Pancreas (tissue), 10 donors: ENCODE data around the gene EXOC3. TPM values are rescaled to one million over a fixed set of nuclear protein-coding genes. Genes with fewer than 3 reads are reported as not detected.

Experiments
- ATAC-seq, 4 donors: fragments of 200-7000 bp; cut with Tn5 transposase; one replicate each; pipeline versions ENCODE4 v1.8.0 to v1.9.1; 2020; ENCODE audit warnings: mild to moderate bottlenecking in 4 of 4, moderate library complexity in 4 of 4
- DNase-seq, 6 donors: peaks; one replicate each; pipeline ENCODE4 v3.0.0-alpha.2; 2020
- FAIRE-seq: peaks from 2 replicates; lab custom pipeline; 2012; peaks lifted over from hg19 to GRCh38; lab: Jason Lieb, UNC
- H3K27ac ChIP-seq, 4 donors: fragments of 200-600 bp; sonication (generic); 1 replicate in 3 of 4; 2 replicates in 1 of 4; pipeline versions ENCODE4 v1.5.0 to v1.8.0; 2020
- H3K27me3 ChIP-seq, 4 donors: fragments of 200-600 bp; one replicate each; pipeline ENCODE4 v1.8.0; 2021
- H3K36me3 ChIP-seq, 3 donors: fragments of 200-600 bp; sonication (generic) in 1 of 3; one replicate each; pipeline versions ENCODE4 v1.5.0 to v1.8.0; 2020 to 2021
- H3K4me1 ChIP-seq, 3 donors: fragments of 200-600 bp; one replicate each; pipeline ENCODE4 v1.8.0; 2021
- H3K4me3 ChIP-seq, 4 donors: fragments of 200-600 bp; sonication (generic) in 2 of 4; one replicate each; pipeline versions ENCODE4 v1.5.0 to v1.8.0; 2020 to 2021
- H3K9me3 ChIP-seq, 4 donors: fragments of 200-600 bp; one replicate each; pipeline ENCODE4 v1.8.0; 2021
- WGBS, 2 donors: extraction: QIAGEN DNeasy Blood & Tissue Kit; methylation state at CpG; one replicate each; pipeline ENCODE4 v1.1.7; 2013; 5-methylcytosine and 5-hydroxymethylcytosine counted together
- intact Hi-C, 3 donors: fragments of 100-400 bp; cut with DNase I; formaldehyde crosslinking; loops; one replicate each; pipeline versions ENCODE4 v1.11.1 to v1.14.2; 2022
- polyA plus RNA-seq, 2 donors: library from polyadenylated mRNA; stranded (reverse); fragments of 200-250 nt; gene quantifications; one replicate each; pipeline ENCODE4 v1.2.3, GENCODE V29; 2013
- total RNA-seq, 6 donors: library from RNA; stranded (reverse); fragmentation: NEBNext Ultra II Directional in 4 of 6; extraction: Animal tissue kit (Norgen Biotek cat#: 25700) in 4 of 6; gene quantifications; one replicate each; pipeline versions ENCODE4 v1.2.1 to v1.2.4, GENCODE V29; 2021 to 2023
- TF ChIP-seq, protein P1 (sequence below), 4 donors: fragments of 200-600 bp; sonication (generic) in 3 of 4; IDR thresholded peaks; one replicate each; pipeline versions ENCODE4 v1.5.0 to v1.8.0; 2021; ENCODE audit warnings: antibody characterized with exemption in 4 of 4
- donor health status: healthy with polysubstance abuse.
- donor health status: DM: no; HTN: no; CAD: no; lungs with moderate emphysema.
- donor health status: DM: no; HTN: no; CAD: no.
- donor health status: control.
- donor health status: control.
- donor health status: Bipolar disorder and iron deficiency.
- donor health status: DM: yes; HTN: yes; CAD: no.
- donor health status: DM: no; HTN: no; CAD: no.
- donor health status: DM: no; HTN: no; CAD: no.
- donor health status: DM: yes; HTN: yes; CAD: no.

EXOC3 gene
- total and polyA plus RNA-seq, 8 donors: 24.5 to 71.8 (median 38.8) TPM

- DNase-seq (peak in 1 of 6 donors; percentile 54), ATAC-seq (no peak), FAIRE-seq (no peak)
- Histone ChIP-seq H3K4me1 (no peaks in the 10 kb centered on the region), H3K4me3 (no peak overlapping the region), H3K27ac (no peak overlapping the region), H3K9me3 (no peaks in the 10 kb centered on the region), H3K27me3 (no peaks in the 10 kb centered on the region), H3K36me3 (no peaks in the 10 kb centered on the region)
- intact Hi-C loops: no loop called here
- WGBS, 2 donors: 36 to 41% methylated on average over 21 of the region's 21 CpGs
- TF ChIP-seq, protein P1, sequence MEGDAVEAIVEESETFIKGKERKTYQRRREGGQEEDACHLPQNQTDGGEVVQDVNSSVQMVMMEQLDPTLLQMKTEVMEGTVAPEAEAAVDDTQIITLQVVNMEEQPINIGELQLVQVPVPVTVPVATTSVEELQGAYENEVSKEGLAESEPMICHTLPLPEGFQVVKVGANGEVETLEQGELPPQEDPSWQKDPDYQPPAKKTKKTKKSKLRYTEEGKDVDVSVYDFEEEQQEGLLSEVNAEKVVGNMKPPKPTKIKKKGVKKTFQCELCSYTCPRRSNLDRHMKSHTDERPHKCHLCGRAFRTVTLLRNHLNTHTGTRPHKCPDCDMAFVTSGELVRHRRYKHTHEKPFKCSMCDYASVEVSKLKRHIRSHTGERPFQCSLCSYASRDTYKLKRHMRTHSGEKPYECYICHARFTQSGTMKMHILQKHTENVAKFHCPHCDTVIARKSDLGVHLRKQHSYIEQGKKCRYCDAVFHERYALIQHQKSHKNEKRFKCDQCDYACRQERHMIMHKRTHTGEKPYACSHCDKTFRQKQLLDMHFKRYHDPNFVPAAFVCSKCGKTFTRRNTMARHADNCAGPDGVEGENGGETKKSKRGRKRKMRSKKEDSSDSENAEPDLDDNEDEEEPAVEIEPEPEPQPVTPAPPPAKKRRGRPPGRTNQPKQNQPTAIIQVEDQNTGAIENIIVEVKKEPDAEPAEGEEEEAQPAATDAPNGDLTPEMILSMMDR (IDR thresholded peaks at IDR 0.05): no peak
Measured at GRCh38 chr5:489689-490080, 46.7 kb downstream of the EXOC3 start.

DNA sequence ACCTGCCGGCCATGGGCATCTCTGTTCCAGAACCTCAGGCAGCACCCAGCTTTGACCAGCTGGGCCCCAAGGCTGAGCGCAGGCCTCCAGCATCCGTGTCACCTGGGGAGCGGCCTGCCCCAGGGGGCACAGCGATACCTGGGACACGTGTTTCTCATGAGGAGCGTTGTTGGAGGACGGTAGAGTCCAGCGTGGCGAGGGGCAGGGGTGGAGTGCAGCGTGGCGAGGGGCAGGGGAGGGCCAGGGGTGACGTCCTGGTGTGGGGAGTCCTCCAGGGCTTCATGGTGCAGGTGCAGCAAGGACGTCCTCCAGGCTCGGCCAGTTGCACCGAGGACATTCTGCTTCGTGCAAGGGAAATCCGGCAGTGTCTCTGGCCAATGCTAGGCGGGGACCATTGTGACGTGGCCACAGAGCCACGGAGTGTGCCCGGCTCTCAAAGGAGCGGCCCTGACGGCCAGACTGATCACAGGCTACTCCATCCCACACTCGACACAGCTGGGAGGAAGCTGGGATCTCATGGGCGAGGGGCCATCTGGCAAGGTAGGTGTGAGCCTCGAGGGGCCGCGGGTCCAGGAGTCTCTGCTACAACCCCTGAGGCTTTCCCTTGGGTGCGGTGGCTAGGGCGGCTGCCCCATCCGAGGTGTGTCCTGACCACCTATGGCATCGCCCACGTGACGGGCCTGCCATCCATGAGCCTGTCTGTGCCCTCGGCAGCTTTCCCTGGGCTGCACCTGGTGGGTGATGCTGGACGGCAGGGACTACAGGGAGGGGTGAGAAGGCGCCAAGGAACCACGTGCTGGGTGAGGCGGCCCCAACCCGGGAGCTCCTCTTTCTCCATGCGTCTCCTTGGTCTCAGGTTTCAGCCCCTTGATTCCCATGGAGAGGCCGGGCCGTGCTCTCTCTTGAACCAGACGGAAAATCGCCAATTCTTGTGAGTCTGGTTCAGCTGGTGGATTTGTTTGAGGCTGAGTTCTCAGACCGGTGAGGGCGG is 47.4 kb downstream of the EXOC3 start:
- intact Hi-C loops: no loop called here
- no peaks in the 10 kb centered on the region for H3K36me3 ChIP-seq
- no peaks in the 10 kb centered on the region for H3K9me3 ChIP-seq
- 70 to 74% methylated on average over 48 of the region's 48 CpGs for WGBS, 2 donors
- no peaks in the 10 kb centered on the region for H3K4me1 ChIP-seq
- DNase-seq (peak in 1 of 6 donors; percentile 73), ATAC-seq (no peak), FAIRE-seq (no peak)
- no peak overlapping the region for H3K4me3 ChIP-seq
- no peaks in the 10 kb centered on the region for H3K27me3 ChIP-seq
- H3K27ac ChIP-seq: no peak overlapping the region
- TF ChIP-seq, protein P1 (IDR thresholded peaks at IDR 0.05): no peak

DNA sequence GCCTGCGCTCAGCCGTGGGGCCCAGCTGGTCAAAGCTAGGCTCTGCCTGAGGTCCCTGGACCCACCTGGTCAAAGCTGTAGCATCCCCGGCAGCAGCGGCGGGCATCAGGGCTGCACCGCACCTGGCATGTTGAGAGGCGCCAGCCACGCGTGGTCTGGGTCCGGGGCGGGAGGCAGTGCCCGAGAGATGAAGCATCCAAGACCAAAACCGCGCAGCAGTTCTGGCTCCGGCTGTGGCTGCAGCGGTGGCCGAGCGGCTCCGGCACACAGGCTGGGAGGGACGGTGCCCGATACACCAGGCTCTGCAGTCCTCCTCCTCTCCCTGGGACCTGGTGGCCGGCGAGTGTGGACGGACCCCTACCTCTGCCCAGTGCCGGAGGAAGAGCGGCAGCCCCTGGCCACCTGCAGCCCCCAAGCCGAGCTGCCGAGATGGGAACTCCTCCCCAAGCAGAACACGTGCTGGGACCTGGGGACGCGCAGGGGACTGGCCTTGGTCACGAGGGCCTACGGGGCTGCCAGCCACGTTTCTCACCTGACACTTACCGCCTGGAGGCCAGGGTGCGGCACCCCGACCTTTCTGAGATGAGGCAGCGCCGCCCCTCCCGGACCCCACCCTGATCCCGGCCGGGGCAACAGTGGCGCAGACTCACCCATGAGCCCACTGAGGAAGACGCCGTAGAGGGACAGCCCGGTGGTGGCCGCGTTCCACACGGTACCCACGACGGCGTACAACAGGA is 48.3 kb downstream of the EXOC3 start:
- H3K36me3 ChIP-seq: no peaks in the 10 kb centered on the region
- no peaks in the 10 kb centered on the region for H3K27me3 ChIP-seq
- TF ChIP-seq, protein P1 (IDR thresholded peaks at IDR 0.05): no peak
- no peaks in the 10 kb centered on the region for H3K9me3 ChIP-seq
- no peak overlapping the region for H3K27ac ChIP-seq
- H3K4me3 ChIP-seq: no peak overlapping the region
- no peak for ATAC-seq
- 83 to 87% methylated on average over 49 to 52 of the region's 52 CpGs for WGBS, 2 donors
- DNase-seq: peak in 1 of 6 donors; percentile 63
- no peaks in the 10 kb centered on the region for H3K4me1 ChIP-seq
- intact Hi-C loops: no loop called here
- no peak for FAIRE-seq

DNA sequence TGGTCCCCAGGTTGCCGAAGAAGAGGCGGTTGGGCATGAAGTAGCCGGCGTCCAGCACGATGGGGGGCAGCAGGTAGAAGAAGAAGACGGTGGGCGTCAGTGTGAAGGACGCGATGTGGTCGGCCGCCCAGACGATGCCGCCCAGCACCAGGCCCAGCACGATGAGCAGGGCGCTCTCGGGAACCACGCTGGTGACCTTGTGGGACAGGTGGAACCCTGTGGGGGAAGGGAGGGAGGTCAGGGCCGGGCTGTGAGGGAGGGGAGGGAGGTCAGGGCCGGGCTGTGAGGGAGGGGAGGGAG is 48.8 kb downstream of the EXOC3 start:
- H3K36me3 ChIP-seq: no peaks in the 10 kb centered on the region
- TF ChIP-seq, protein P1 (IDR thresholded peaks at IDR 0.05): no peak
- DNase-seq (peak in 1 of 6 donors; percentile 69), FAIRE-seq (no peak), ATAC-seq (no peak)
- no peak overlapping the region for H3K4me3 ChIP-seq
- H3K27me3 ChIP-seq: peaks cover 0 to under 1% (median 0%) of the 10 kb centered on the region in 4 donors
- H3K9me3 ChIP-seq: no peaks in the 10 kb centered on the region
- 67 to 73% methylated on average over 19 of the region's 19 CpGs for WGBS, 2 donors
- H3K27ac ChIP-seq: no peak overlapping the region
- intact Hi-C loops: no loop called here
- H3K4me1 ChIP-seq: no peaks in the 10 kb centered on the region
